ENCODE data around the gene LRRC8C.
"Not testable (repeated sequence)": the region's sequence is repeated elsewhere in the genome, so short reads cannot be mapped to it uniquely, and the experiment has no call there.

Gene LRRC8C

GRCh38 chr1:89608319-89608983 is 24.5 kb upstream of the LRRC8C start:
- FAIRE-seq = no peak

- no peak for FAIRE-seq
These were observed 23.8 kb upstream of the LRRC8C start for GRCh38 chr1:89608984-89609725.

DNA sequence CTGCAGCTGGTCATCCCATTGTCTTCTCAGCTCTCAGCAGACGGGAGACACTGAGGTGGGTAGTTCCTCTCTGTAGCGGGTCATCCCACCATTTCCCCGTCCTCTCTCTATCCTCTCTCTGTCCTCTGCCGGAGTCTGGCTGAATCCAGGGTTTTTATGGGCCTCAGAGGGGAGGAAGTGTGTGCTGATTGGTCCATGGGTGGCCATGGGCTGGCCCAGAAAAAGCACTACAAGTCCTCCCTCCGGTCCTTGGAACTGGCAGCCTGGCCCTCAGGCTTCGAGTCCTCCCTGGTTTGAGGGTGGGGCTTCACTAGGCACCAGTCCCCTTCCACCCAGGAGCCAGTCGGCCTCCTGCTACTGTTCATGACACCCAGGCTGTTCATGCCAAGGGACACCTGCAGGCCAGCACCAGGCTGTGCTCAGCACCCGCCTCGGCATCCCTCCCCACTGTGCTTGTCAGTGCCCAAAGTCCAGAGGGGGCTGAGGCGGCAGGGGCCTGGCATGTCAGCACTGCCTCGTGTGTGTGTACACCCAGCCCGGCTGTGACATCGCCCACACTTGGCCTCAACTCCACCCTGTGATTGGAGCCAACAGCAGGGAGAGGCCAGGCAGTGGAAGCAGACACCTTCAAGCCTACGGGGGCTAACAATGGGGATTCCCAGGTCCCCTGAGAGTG is 23.0 kb upstream of the LRRC8C start:
- no peak for FAIRE-seq

- FAIRE-seq = no peak
These were observed 22.4 kb upstream of the LRRC8C start for GRCh38 chr1:89610457-89611011.

DNA sequence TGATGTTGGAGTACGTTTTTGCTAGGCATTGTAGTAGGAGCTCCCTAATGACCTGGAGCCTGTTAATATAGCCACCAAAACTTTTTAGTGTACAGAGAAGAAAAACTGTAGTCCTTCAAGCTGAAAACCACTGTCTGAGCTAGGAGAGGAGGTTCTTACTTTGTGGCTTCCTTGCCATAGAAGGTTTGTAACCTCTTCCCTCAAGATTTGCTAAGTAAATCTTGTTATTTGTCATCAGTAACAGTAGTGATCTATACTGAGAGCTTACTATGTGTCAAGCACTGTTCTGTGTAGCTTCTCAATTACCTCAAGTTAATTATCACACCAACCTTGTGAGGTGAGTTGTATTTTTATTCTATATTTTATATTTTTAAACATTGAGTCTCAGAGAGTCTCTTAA is 21.2 kb upstream of the LRRC8C start:
- no peak for FAIRE-seq

GRCh38 chr1:89613928-89614327 is 19.0 kb upstream of the LRRC8C start:
- FAIRE-seq = no peak

DNA sequence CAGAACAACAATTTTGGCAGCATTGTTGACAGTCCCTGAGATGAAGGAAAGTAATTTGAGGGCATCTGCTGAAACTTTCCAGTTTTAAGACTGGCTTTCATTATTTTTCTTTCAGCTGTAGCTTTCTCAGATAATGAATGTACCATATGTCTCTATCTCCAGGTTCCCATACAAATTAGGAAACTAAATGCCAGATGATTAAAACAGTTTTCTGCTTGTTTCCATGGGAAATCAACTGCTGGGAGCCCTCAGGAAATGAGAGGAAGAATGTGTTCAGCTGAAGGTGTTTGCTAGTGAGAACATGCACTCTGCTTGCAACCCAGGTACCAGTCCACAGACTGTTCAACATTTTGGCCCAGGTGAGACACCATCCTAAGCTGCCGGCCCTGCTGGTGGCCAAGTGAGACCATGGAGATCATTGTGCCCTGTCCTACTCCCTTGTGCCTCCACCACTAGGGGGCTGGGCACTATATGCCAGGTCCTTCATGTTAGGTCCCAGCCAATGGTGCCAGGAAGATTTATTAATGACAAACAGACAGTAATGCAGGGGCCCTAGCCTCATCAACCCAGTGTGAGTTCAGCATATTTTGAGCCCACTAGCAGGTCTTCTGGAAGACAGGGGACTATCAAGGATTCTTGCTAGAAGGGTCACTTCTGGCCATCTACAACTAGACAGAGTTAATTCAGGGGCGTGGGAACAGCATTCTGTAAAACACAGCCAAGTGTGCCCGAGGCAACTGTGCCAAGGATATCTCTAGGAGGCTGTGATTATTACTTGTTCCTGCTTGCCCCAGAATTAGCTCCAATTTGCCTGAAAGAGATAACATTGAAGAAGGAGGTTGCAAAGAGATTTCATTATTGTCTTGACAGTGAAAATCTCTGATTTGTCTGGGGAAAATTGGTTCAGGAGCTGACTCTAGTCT is 17.0 kb upstream of the LRRC8C start:
- no peak for FAIRE-seq

DNA sequence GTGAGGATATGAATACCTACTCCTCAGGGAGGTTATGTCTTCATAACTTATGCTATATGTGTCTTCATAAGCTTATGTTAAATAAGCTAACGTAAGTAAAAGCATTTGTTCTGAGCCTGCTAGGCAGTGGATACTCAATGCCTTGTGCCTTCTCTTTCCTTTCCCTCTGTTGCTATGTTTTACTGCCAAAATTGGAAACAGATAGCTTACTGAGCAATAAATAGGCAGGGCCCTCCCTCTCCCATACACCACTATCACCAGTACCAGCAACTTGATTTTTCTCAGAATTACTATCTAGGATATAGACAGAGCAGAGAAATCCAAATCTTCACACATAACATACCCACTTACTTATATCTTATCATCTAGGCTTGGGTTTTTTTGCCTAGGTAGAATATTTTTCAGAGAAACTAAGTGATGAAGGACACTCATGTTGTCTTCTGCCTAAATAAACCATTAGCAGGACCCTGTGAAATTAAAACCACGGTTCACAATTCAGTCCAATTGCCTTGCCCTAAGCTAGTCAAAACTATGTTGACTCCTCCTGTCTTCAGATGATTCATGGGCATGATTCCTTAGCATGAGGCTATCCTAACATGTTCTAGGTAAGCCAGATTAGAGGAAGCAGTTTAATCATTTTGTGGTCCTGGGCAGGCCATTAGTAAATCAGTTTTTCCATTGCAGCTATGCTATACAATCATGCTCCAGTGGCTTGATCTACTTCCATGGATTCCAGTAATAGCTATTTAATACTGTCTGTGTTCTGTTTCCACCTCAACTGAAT is 15.9 kb upstream of the LRRC8C start:
- FAIRE-seq = no peak

- peak; percentile 14 for FAIRE-seq
These were observed 12.3 kb upstream of the LRRC8C start for GRCh38 chr1:89620664-89621063.

DNA sequence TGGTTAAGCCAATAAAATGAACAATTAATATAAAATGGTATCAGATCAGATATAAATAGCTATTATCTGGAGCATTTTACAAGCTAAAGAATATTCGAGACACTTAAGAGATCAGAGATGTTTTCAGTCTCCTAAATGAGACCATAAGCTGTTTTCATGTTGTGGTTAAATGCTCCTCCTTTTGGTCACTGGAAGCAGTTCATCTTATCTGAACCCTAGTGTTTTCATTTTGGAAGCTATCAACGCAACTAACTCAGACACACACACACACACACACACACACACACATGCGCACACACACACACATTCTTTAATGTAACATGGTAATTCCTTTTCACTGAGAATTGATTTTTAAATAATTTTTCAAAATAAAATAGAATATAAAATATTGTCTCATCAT is 10.0 kb upstream of the LRRC8C start:
- no peak for FAIRE-seq

GRCh38 chr1:89624314-89624713 is 8.6 kb upstream of the LRRC8C start:
- no peak for FAIRE-seq

GRCh38 chr1:89624715-89625323 is 8.1 kb upstream of the LRRC8C start:
- FAIRE-seq = no peak

GRCh38 chr1:89627596-89627962 is 5.3 kb upstream of the LRRC8C start:
- no peak for FAIRE-seq

GRCh38 chr1:89629146-89629545 is 3.8 kb upstream of the LRRC8C start:
- FAIRE-seq = no peak

DNA sequence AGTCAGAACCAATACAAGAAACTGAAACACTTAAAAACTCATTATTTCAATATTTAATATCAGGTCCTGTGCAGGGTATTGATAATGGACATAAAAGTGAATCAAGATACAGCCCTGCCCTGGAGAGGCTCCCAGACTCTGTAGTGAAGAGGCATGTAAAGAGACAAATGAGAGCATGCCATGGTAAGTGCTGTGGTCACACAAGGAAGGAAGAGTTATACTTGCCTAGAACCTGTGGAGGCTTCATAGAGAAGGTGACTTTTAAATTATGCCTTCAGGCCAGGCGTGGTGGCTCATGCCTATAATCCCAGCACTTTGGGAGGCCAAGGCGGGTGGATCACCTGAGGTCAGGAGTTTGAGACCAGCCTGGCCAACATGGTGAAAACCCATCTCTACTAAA is 3.3 kb upstream of the LRRC8C start:
- FAIRE-seq = not testable (repeated sequence)

DNA sequence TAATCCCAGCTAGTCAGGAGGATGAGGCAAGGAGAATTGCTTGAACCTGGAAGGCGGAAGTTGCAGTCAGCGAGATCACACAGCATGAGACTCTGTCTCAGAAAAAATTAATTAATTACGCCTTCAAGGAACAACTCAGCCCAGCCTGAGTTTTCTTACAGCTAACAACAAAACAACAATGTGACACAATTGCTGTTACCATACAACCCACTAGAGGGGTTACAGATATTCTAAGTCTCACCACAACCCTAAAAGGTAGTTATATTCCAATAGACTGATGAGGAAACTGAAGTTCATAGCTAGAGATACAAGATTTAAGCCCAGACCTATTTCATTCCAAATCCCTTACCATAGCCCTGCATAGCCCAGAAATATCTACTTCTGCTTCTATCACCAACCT is 2.9 kb upstream of the LRRC8C start:
- FAIRE-seq = no peak

GRCh38 chr1:89631816-89632656 is 884 bp upstream of the LRRC8C start:
- no peak for FAIRE-seq

- FAIRE-seq = no peak
These were observed 404 bp downstream of the LRRC8C start for GRCh38 chr1:89633248-89633799.

- no peak for FAIRE-seq
These were observed 1.1 kb downstream of the LRRC8C start for GRCh38 chr1:89633800-89634625.

Measured in colon (tissue), 2 donors.